Measurements from ENCODE around the gene ZNF479.

DNA sequence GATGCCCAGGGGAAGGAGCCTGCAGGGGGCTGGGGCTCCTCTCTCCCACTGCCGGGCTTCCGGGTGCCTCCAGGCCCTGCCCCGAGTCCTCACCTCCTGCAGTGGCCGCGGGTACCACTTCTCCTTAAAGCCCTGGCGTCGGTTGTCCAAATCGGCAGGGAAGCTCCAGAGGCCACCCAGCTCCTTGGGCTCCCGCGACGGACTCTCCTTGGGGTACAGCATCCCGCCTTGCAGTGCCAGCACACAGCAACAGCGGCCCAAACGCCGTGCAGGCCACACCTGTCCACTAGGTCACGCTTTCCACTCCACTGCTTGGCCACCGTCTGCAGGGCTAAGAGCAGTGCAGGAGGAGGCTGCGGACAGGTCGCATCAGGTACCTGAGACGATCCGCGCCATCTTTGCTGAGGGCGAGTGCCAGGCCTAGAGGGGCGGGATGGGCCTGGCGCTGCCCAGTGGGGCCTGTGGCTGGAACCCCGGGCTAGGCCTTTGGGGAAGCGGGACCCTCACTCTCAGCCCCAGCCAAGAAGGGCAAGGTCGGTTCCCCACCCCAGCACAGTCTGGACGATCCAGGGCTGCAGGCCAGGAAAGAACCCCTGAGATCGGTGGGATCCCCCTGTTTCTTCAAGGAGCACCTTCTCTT lies 47.7 kb upstream of the ZNF479 start:
- no peak for TF ChIP-seq TCF12 (IDR thresholded peaks at IDR 0.05; ENCODE audit: low read depth, low read length)
- no peak for TF ChIP-seq EZH2 (IDR thresholded peaks at IDR 0.05; ENCODE audit: borderline replicate concordance, control insufficient read depth, low read depth, low read length)
- no peak for TF ChIP-seq EP300 (IDR thresholded peaks at IDR 0.05; ENCODE audit: borderline replicate concordance in 1 of 2, control insufficient read depth in 1 of 2, low read depth in 2 of 2, low read length in 2 of 2)
- TF ChIP-seq SPI1 (IDR thresholded peaks at IDR 0.05; ENCODE audit: borderline replicate concordance, insufficient read depth, low read depth, low read length) = no peak
- no peak for TF ChIP-seq RAD21 (IDR thresholded peaks at IDR 0.05; ENCODE audit: insufficient read depth, low read depth, low read length)
- no peak for TF ChIP-seq SIN3A (IDR thresholded peaks at IDR 0.05; ENCODE audit: low read depth, low read length)
- TF ChIP-seq, protein P1, sequence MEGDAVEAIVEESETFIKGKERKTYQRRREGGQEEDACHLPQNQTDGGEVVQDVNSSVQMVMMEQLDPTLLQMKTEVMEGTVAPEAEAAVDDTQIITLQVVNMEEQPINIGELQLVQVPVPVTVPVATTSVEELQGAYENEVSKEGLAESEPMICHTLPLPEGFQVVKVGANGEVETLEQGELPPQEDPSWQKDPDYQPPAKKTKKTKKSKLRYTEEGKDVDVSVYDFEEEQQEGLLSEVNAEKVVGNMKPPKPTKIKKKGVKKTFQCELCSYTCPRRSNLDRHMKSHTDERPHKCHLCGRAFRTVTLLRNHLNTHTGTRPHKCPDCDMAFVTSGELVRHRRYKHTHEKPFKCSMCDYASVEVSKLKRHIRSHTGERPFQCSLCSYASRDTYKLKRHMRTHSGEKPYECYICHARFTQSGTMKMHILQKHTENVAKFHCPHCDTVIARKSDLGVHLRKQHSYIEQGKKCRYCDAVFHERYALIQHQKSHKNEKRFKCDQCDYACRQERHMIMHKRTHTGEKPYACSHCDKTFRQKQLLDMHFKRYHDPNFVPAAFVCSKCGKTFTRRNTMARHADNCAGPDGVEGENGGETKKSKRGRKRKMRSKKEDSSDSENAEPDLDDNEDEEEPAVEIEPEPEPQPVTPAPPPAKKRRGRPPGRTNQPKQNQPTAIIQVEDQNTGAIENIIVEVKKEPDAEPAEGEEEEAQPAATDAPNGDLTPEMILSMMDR (IDR thresholded peaks at IDR 0.05 in 2 of 3, conservative IDR thresholded peaks at IDR 0.05 in 1 of 3; ENCODE audit: control insufficient read depth in 2 of 3, extremely low read depth in 1 of 3, insufficient read depth in 1 of 3, low read depth in 3 of 3, low read length in 3 of 3) = no peak
- no peak for TF ChIP-seq SP1 (IDR thresholded peaks at IDR 0.05; ENCODE audit: low read depth, low read length)
- TF ChIP-seq SIX5 (IDR thresholded peaks at IDR 0.05; ENCODE audit: low read depth, low read length, severe bottlenecking) = no peak
